H9 (cell line): ENCODE measurements around the gene STAC2. TPM values are rescaled to one million over a fixed set of nuclear protein-coding genes. Genes with fewer than 3 reads are reported as not detected.
"Not testable (repeated sequence)": the region's sequence is repeated elsewhere in the genome, so short reads cannot be mapped to it uniquely, and the experiment has no call there.

ENCODE experiments used
- DNase-seq: peaks from one replicate; pipeline ENCODE4 v3.0.0-alpha.2; 2017
- H2AFZ ChIP-seq: one replicate; pipeline ENCODE4 v1.6.1; 2013; ENCODE audit warnings: mild to moderate bottlenecking, low read length, control low read depth, moderate library complexity
- H2AK5ac ChIP-seq: 2 replicates; pipeline ENCODE4 v1.6.1; 2013; ENCODE audit warnings: low read length, control low read depth, mixed read lengths; ENCODE audit not compliant: insufficient read length
- H2BK120ac ChIP-seq: one replicate; pipeline ENCODE4 v1.6.1; 2013; ENCODE audit warnings: low read depth, mild to moderate bottlenecking, low read length, control low read depth, inconsistent platforms; ENCODE audit not compliant: poor library complexity, severe bottlenecking
- H2BK12ac ChIP-seq: 2 replicates; pipeline ENCODE4 v1.6.1; 2013; ENCODE audit warnings: low read length, control low read depth, mixed read lengths, low read depth; ENCODE audit not compliant: insufficient read length
- H2BK15ac ChIP-seq: 2 replicates; pipeline ENCODE4 v1.6.1; 2013; ENCODE audit warnings: low read depth, low read length, control low read depth
- H2BK20ac ChIP-seq: one replicate; pipeline ENCODE4 v1.6.1; 2013; ENCODE audit warnings: low read depth, mild to moderate bottlenecking, low read length, control low read depth, inconsistent platforms; ENCODE audit not compliant: poor library complexity, severe bottlenecking
- H2BK5ac ChIP-seq: 2 replicates; pipeline ENCODE4 v1.6.1; 2013; ENCODE audit warnings: low read length, control low read depth, mixed read lengths; ENCODE audit not compliant: insufficient read length
- H3K14ac ChIP-seq: 2 replicates; pipeline ENCODE4 v1.6.1; 2013; ENCODE audit warnings: low read length, control low read depth; ENCODE audit not compliant: insufficient read depth
- H3K18ac ChIP-seq: 2 replicates; pipeline ENCODE4 v1.6.1; 2013; ENCODE audit warnings: low read depth, mild to moderate bottlenecking, mixed read lengths, low read length, control low read depth; ENCODE audit not compliant: insufficient read length
- H3K23ac ChIP-seq: 2 replicates; pipeline ENCODE4 v1.6.1; 2013; ENCODE audit warnings: low read length, control low read depth, mixed read lengths, low read depth; ENCODE audit not compliant: insufficient read length
- H3K23me2 ChIP-seq: 2 replicates; pipeline ENCODE4 v1.6.1; 2013; ENCODE audit warnings: low read depth, mild to moderate bottlenecking, mixed read lengths, low read length, control low read depth; ENCODE audit not compliant: insufficient read length, poor library complexity, severe bottlenecking
- H3K27ac ChIP-seq: 2 replicates; pipeline ENCODE4 v1.5.1; 2013; ENCODE audit warnings: low read length, control low read depth, mixed read lengths, low read depth; ENCODE audit not compliant: insufficient read length
- H3K27me3 ChIP-seq: 2 replicates; pipeline ENCODE4 v1.6.1; 2013; ENCODE audit warnings: low read length, control low read depth, inconsistent platforms; ENCODE audit not compliant: insufficient read depth
- H3K4ac ChIP-seq: 2 replicates; pipeline ENCODE4 v1.6.1; 2013; ENCODE audit warnings: low read depth, mild to moderate bottlenecking, control low read depth, inconsistent platforms, low read length, moderate library complexity
- H3K4me1 ChIP-seq: 2 replicates; pipeline ENCODE4 v1.6.1; 2013; ENCODE audit warnings: low read length, control low read depth, inconsistent platforms; ENCODE audit not compliant: insufficient read depth
- H3K4me2 ChIP-seq: 2 replicates; pipeline ENCODE4 v1.6.1; 2013; ENCODE audit warnings: low read length, control low read depth, mixed read lengths; ENCODE audit not compliant: insufficient read length, insufficient read depth
- H3K56ac ChIP-seq: 2 replicates; pipeline ENCODE4 v1.6.1; 2013; ENCODE audit warnings: low read depth, mild to moderate bottlenecking, mixed read lengths, low read length, control low read depth; ENCODE audit not compliant: insufficient read length
- H3K79me1 ChIP-seq: 2 replicates; pipeline ENCODE4 v1.6.1; 2013; ENCODE audit warnings: low read depth, mild to moderate bottlenecking, moderate library complexity, low read length, control low read depth, inconsistent platforms; ENCODE audit not compliant: insufficient read depth, poor library complexity, severe bottlenecking
- H3K79me2 ChIP-seq: 2 replicates; pipeline ENCODE4 v1.6.1; 2013; ENCODE audit warnings: low read length, control low read depth, inconsistent platforms; ENCODE audit not compliant: insufficient read depth
- H3K9ac ChIP-seq: 2 replicates; pipeline ENCODE4 v1.6.1; 2013; ENCODE audit warnings: low read length, control low read depth, mixed read lengths; ENCODE audit not compliant: insufficient read length; ENCODE audit errors: extremely low read depth
- H3K9me3 ChIP-seq: one replicate; pipeline ENCODE4 v1.6.1; 2013; ENCODE audit warnings: low read depth, low read length, inconsistent platforms; ENCODE audit not compliant: control insufficient read depth
- H3T11ph ChIP-seq: one replicate; pipeline ENCODE4 v1.6.1; 2013; ENCODE audit warnings: mild to moderate bottlenecking, low read length, control low read depth, inconsistent platforms
- H4K20me1 ChIP-seq: one replicate; pipeline ENCODE4 v1.6.1; 2013; ENCODE audit not compliant: control insufficient read depth, insufficient read length, insufficient read depth
- H4K5ac ChIP-seq: 2 replicates; pipeline ENCODE4 v1.6.1; 2013; ENCODE audit warnings: low read depth, mild to moderate bottlenecking, mixed read lengths, low read length, control low read depth; ENCODE audit not compliant: insufficient read length
- H4K8ac ChIP-seq: replicated peaks from 2 replicates; pipeline ENCODE4 v1.6.1; 2013; ENCODE audit warnings: low read length, control low read depth, mixed read lengths, low read depth; ENCODE audit not compliant: insufficient read length
- H4K91ac ChIP-seq: 2 replicates; pipeline ENCODE4 v1.6.1; 2013; ENCODE audit warnings: low read depth, mild to moderate bottlenecking, moderate library complexity, mixed read lengths, low read length, control low read depth; ENCODE audit not compliant: insufficient read length
- H3K27ac Mint-ChIP-seq, 3 experiments: 2 replicates in 2 of 3; 3 replicates in 1 of 3; pipeline ENCODE4 v1.8.0; 2020 to 2021; ENCODE audit warnings: mixed read lengths in 3 of 3, mild to moderate bottlenecking in 1 of 3, moderate library complexity in 1 of 3
- H3K27me3 Mint-ChIP-seq: 2 replicates; pipeline ENCODE4 v1.8.0; 2021; ENCODE audit warnings: low read depth, mild to moderate bottlenecking, moderate library complexity, mixed read lengths
- H3K36me3 Mint-ChIP-seq, 3 experiments: 2 replicates in 2 of 3; 3 replicates in 1 of 3; pipeline ENCODE4 v1.8.0; 2020 to 2021; ENCODE audit warnings: low read depth in 3 of 3, mixed read lengths in 3 of 3; ENCODE audit not compliant: insufficient read depth in 1 of 3
- H3K4me1 Mint-ChIP-seq, 2 experiments: 2 replicates each; pipeline ENCODE4 v1.8.0; 2020; ENCODE audit warnings: mixed read lengths in 2 of 2
- H3K4me3 Mint-ChIP-seq, 2 experiments: 2 replicates in 1 of 2; 3 replicates in 1 of 2; pipeline ENCODE4 v1.8.0; 2020 to 2021; ENCODE audit warnings: mild to moderate bottlenecking in 2 of 2, mixed read lengths in 2 of 2, moderate library complexity in 1 of 2
- H3K9me3 Mint-ChIP-seq, 2 experiments: 2 replicates in 1 of 2; 3 replicates in 1 of 2; pipeline ENCODE4 v1.8.0; 2020; ENCODE audit warnings: mild to moderate bottlenecking in 2 of 2, mixed read lengths in 2 of 2, moderate library complexity in 1 of 2
- WGBS: extraction: QIAGEN DNeasy Blood & Tissue Kit; methylation state at CpG from one replicate; pipeline ENCODE4 v1.1.7; 2013; ENCODE audit warnings: missing lambda C conversion rate, low lambda C conversion rate, mixed read lengths; ENCODE audit not compliant: insufficient read length; ENCODE audit errors: extremely low coverage; 5-methylcytosine and 5-hydroxymethylcytosine counted together
- total RNA-seq: library from RNA; stranded (reverse); gene quantifications from 2 replicates; pipeline ENCODE4 v1.2.1, GENCODE V29; 2021
- TF ChIP-seq, protein P1 (sequence below): fragments of 200-600 bp; sonication (generic); conservative IDR thresholded peaks from 3 replicates; pipeline ENCODE4 v1.8.0; 2021; ENCODE audit warnings: antibody characterized with exemption, mild to moderate bottlenecking

Gene STAC2
- total RNA-seq, 1 experiment from 2014 or later: 2.5 TPM

- Mint-ChIP-seq H3K4me1 (peaks cover 37 to 42% of the 10 kb centered on the region in 2 experiments), H3K27ac (no peak overlapping the region), H3K4me3 (no peak overlapping the region), H3K36me3 (peaks cover 3 to 8% (median 7%) of the 10 kb centered on the region in 3 experiments; a peak in 5 of 7 replicates), H3K9me3 (peaks cover 4 to 8% of the 10 kb centered on the region in 2 experiments), H3K27me3 (peaks cover 39% of the 10 kb centered on the region)
- no CpG with 5 or more reads among the region's 14 CpGs for WGBS
- Histone ChIP-seq H3K4ac (no peak overlapping the region), H4K20me1 (no peaks in the 10 kb centered on the region), H2BK120ac (no peak overlapping the region), H2BK5ac (no peak overlapping the region), H3K23me2 (peaks cover 9% of the 10 kb centered on the region), H3K4me2 (no peak overlapping the region), H3K23ac (no peak overlapping the region), H3K14ac (no peak overlapping the region), H3K9me3 (no peaks in the 10 kb centered on the region), H2BK15ac (no peak overlapping the region), H2AFZ (no peak overlapping the region), H2BK12ac (no peak overlapping the region), H3K4me1 (no peaks in the 10 kb centered on the region; the same call in 1 of the 2 replicates), H3K9ac (no peak overlapping the region), H3K56ac (no peak overlapping the region), H4K91ac (no peak overlapping the region), H3K27ac (no peak overlapping the region), H4K8ac (no peak overlapping the region), H2AK5ac (no peak overlapping the region), H3K79me2 (no peaks in the 10 kb centered on the region), H3T11ph (no peak overlapping the region), H2BK20ac (no peak overlapping the region), H4K5ac (no peak overlapping the region), H3K79me1 (no peaks in the 10 kb centered on the region), H3K18ac (no peak overlapping the region), H3K27me3 (peaks cover 10% of the 10 kb centered on the region; the same call in 1 of the 2 replicates)
- no peak for DNase-seq
- TF ChIP-seq, protein P1, sequence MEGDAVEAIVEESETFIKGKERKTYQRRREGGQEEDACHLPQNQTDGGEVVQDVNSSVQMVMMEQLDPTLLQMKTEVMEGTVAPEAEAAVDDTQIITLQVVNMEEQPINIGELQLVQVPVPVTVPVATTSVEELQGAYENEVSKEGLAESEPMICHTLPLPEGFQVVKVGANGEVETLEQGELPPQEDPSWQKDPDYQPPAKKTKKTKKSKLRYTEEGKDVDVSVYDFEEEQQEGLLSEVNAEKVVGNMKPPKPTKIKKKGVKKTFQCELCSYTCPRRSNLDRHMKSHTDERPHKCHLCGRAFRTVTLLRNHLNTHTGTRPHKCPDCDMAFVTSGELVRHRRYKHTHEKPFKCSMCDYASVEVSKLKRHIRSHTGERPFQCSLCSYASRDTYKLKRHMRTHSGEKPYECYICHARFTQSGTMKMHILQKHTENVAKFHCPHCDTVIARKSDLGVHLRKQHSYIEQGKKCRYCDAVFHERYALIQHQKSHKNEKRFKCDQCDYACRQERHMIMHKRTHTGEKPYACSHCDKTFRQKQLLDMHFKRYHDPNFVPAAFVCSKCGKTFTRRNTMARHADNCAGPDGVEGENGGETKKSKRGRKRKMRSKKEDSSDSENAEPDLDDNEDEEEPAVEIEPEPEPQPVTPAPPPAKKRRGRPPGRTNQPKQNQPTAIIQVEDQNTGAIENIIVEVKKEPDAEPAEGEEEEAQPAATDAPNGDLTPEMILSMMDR: no peak
These were observed 56.6 kb downstream of the STAC2 start for GRCh38 chr17:39169101-39169500.

- H3K56ac ChIP-seq, H3K4me2 ChIP-seq, H4K91ac ChIP-seq, H3K23me2 ChIP-seq, DNase-seq, H2BK15ac ChIP-seq, H4K20me1 ChIP-seq, H3K18ac ChIP-seq, H2BK5ac ChIP-seq, H3K14ac ChIP-seq, H4K5ac ChIP-seq, H3K9me3 ChIP-seq, H3K9me3 Mint-ChIP-seq, H2BK120ac ChIP-seq, H3K4me1 ChIP-seq, H3K4ac ChIP-seq, H2AFZ ChIP-seq, H3K79me2 ChIP-seq, H4K8ac ChIP-seq, H2AK5ac ChIP-seq, H3K79me1 ChIP-seq, H3K27ac Mint-ChIP-seq, H3K27ac ChIP-seq, H3K4me3 Mint-ChIP-seq, H3K23ac ChIP-seq, H3K9ac ChIP-seq, H3K27me3 ChIP-seq, H2BK12ac ChIP-seq, H3T11ph ChIP-seq, H3K36me3 Mint-ChIP-seq, H2BK20ac ChIP-seq: not testable (repeated sequence)
- peaks cover 39% of the 10 kb centered on the region for H3K27me3 Mint-ChIP-seq
- H3K4me1 Mint-ChIP-seq: peaks cover 37 to 40% of the 10 kb centered on the region in 2 experiments
- WGBS: no CpG with 5 or more reads among the region's 10 CpGs
These were observed 57.2 kb downstream of the STAC2 start for GRCh38 chr17:39168503-39168902.
